Liver (tissue), 9 donors: ENCODE results near the gene ZSCAN22. TPM values are rescaled to one million over a fixed set of nuclear protein-coding genes. Genes with fewer than 3 reads are reported as not detected.

Source experiments
- DNase-seq: peaks from one replicate; pipeline ENCODE4 v3.0.0-alpha.2; 2017; ENCODE audit warnings: low spot score
- H3K27ac ChIP-seq, 2 donors: one replicate each; pipeline ENCODE4 v1.7.0; 2013; ENCODE audit warnings: inconsistent platforms in 2 of 2, low read length in 2 of 2, control low read depth in 1 of 2, low read depth in 1 of 2, mild to moderate bottlenecking in 1 of 2
- H3K27me3 ChIP-seq, 4 donors: one replicate each; pipeline versions ENCODE4 v1.6.1 to v1.7.0; 2013; ENCODE audit warnings: low read length in 3 of 4, inconsistent platforms in 1 of 4, mild to moderate bottlenecking in 1 of 4, moderate library complexity in 1 of 4; ENCODE audit not compliant: control insufficient read depth in 4 of 4, insufficient read depth in 4 of 4
- H3K36me3 ChIP-seq, 4 donors: one replicate each; pipeline versions ENCODE4 v1.6.1 to v1.7.0; 2013; ENCODE audit warnings: low read length in 3 of 4, mild to moderate bottlenecking in 3 of 4, low read depth in 1 of 4, moderate library complexity in 1 of 4; ENCODE audit not compliant: control insufficient read depth in 4 of 4, insufficient read depth in 3 of 4
- H3K4me1 ChIP-seq, 4 donors: one replicate each; pipeline versions ENCODE4 v1.6.1 to v1.7.0; 2013; ENCODE audit warnings: low read length in 3 of 4, mild to moderate bottlenecking in 3 of 4, moderate library complexity in 1 of 4; ENCODE audit not compliant: control insufficient read depth in 4 of 4, insufficient read depth in 4 of 4
- H3K4me3 ChIP-seq, 3 donors: one replicate each; pipeline versions ENCODE4 v1.6.1 to v1.7.0; 2013; ENCODE audit warnings: low read length in 3 of 3, control low read depth in 1 of 3, low read depth in 1 of 3, mild to moderate bottlenecking in 1 of 3
- H3K9ac ChIP-seq, 2 donors: one replicate each; pipeline ENCODE4 v1.7.0; 2013; ENCODE audit warnings: low read length in 2 of 2, mild to moderate bottlenecking in 2 of 2, moderate library complexity in 2 of 2, control low read depth in 1 of 2, low read depth in 1 of 2
- H3K9me3 ChIP-seq, 4 donors: one replicate each; pipeline versions ENCODE4 v1.6.1 to v1.7.0; 2013; ENCODE audit warnings: low read length in 3 of 4; ENCODE audit not compliant: control insufficient read depth in 4 of 4
- EGR1 ChIP-seq, 2 donors: IDR thresholded peaks; 2 replicates each; pipeline ENCODE4 v1.6.1; 2016 to 2018; ENCODE audit warnings: antibody characterized with exemption in 2 of 2, low read depth in 2 of 2
- FOXA1 ChIP-seq: IDR thresholded peaks from 2 replicates; pipeline ENCODE4 v1.6.1; 2016; ENCODE audit warnings: antibody characterized with exemption
- GABPA ChIP-seq, 2 donors: IDR thresholded peaks in 1 of 2; conservative IDR thresholded peaks in 1 of 2; 2 replicates each; pipeline ENCODE4 v1.6.1; 2016; ENCODE audit warnings: antibody characterized with exemption in 2 of 2, mild to moderate bottlenecking in 1 of 2, moderate library complexity in 1 of 2
- HNF4A ChIP-seq, 2 donors: conservative IDR thresholded peaks; 2 replicates each; pipeline ENCODE4 v1.6.1; 2016; ENCODE audit warnings: antibody characterized with exemption in 2 of 2, mild to moderate bottlenecking in 2 of 2
- HNF4G ChIP-seq: IDR thresholded peaks from 2 replicates; pipeline ENCODE4 v1.6.1; 2016; ENCODE audit warnings: antibody characterized with exemption
- NR2F2 ChIP-seq: IDR thresholded peaks from 2 replicates; pipeline ENCODE4 v1.6.1; 2016; ENCODE audit warnings: antibody characterized with exemption
- RAD21 ChIP-seq, 2 donors: IDR thresholded peaks; 2 replicates each; pipeline ENCODE4 v1.6.1; 2016; ENCODE audit warnings: antibody characterized with exemption in 2 of 2, mild to moderate bottlenecking in 2 of 2
- REST ChIP-seq: IDR thresholded peaks from 2 replicates; pipeline ENCODE4 v1.6.1; 2016; ENCODE audit warnings: antibody characterized with exemption, mild to moderate bottlenecking
- RXRA ChIP-seq, 2 donors: IDR thresholded peaks; 2 replicates each; pipeline ENCODE4 v1.6.1; 2017 to 2018; ENCODE audit warnings: antibody characterized with exemption in 2 of 2, mild to moderate bottlenecking in 1 of 2
- TAF1 ChIP-seq: conservative IDR thresholded peaks from 2 replicates; pipeline ENCODE4 v1.6.1; 2016; ENCODE audit warnings: antibody characterized with exemption, mild to moderate bottlenecking
- YY1 ChIP-seq: IDR thresholded peaks from 2 replicates; pipeline ENCODE4 v1.6.1; 2016; ENCODE audit warnings: antibody characterized with exemption, mild to moderate bottlenecking
- ZBTB33 ChIP-seq: IDR thresholded peaks from 2 replicates; pipeline ENCODE4 v1.6.1; 2016; ENCODE audit warnings: antibody characterized with exemption
- WGBS: extraction: QIAGEN DNeasy Blood & Tissue Kit; methylation state at CpG from one replicate; pipeline ENCODE4 v1.1.7; 2013; 5-methylcytosine and 5-hydroxymethylcytosine counted together
- polyA plus RNA-seq, 2 donors: library from polyadenylated mRNA; stranded (reverse) in 1 of 2; unstranded in 1 of 2; fragments of 200-250 nt in 1 of 2; fragments of >200 nt in 1 of 2; fragmentation: Nextera tagmentation in 1 of 2; extraction: Ambion mirVana in 1 of 2; gene quantifications; one replicate each; pipeline versions ENCODE4 v1.2.1 to v1.2.3, GENCODE V29; 2013 to 2015
- total RNA-seq, 2 donors: library from RNA; depleted of rRNA; stranded (reverse); fragments of >200 nt; gene quantifications; one replicate each; pipeline ENCODE4 v1.2.3, GENCODE V29; 2014
- TF ChIP-seq, protein P1 (sequence below): IDR thresholded peaks from 2 replicates; pipeline ENCODE4 v1.6.1; 2016; ENCODE audit warnings: antibody characterized with exemption
- TF ChIP-seq, protein P2 (sequence below): IDR thresholded peaks from 2 replicates; pipeline ENCODE4 v1.6.1; 2016; ENCODE audit warnings: antibody characterized with exemption
- TF ChIP-seq, protein P3 (sequence below): fragments of 150-350 bp; IDR thresholded peaks from 2 replicates; pipeline ENCODE4 v1.5.1; 2017; ENCODE audit warnings: improper control_type of control experiment, low read depth, low read length; ENCODE audit not compliant: missing input control
- donor health status: healthy.
- donor health status: healthy.
- donor health status: healthy.
- donor health status: healthy.
- donor health status: healthy.

Gene ZSCAN22
- total RNA-seq, result 1 to 10 TPM; 3.1 to 3.5 TPM
- under 1 TPM; 0.88 to 0.89 TPM for polyA plus RNA-seq

DNA sequence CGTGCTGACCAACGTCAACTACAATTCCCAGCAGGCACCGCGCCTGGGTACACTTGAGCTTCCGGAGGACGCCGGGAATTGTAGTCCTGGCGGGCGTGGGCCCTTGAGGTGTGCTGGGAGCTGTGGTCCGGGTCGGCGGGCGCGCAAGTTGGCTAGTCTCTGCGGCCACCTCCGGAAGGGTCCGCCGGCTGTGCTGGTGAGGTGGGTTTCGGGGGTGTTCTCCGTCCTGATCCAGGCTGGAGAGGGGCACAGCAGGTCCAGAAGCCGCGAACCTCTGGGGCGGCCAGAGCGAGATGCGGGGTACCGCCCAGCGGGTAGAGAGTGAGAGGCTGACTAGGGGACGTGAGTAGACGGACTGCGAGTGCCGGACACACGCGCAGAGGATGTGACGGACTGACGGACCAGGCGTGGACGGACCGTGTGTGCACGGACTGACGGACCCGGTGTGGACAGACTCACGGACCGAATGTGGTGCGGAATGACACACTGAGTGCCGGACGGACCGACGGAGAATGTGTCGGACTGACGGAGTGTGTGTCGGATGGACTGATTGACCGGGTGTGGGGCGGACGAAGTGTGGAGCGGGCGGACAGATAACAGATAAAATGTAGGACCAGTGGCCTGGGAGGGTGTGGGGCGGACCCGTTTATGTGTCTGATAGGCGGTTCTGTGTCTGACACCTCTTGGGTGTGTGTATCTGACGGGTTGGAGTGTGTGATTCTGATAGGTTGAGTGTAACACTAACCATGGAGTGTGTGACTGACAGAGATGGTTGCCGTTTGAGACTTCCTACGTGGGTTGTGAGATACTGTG lies at the start of gene ZSCAN22:
ZSCAN22 (plus strand) TSS at position 81 of the 813 bp plus-strand sequence. CDS start 7,809 bp downstream, outside the sequence.
- peaks cover 2 to 50% (median 39%) of the 10 kb centered on the region in 4 donors for H3K4me1 ChIP-seq
- peak within 1 kb of the TSS; percentile 95 to 97 for H3K27ac ChIP-seq

More for the DNA sequence above, at the start of gene ZSCAN22:
- H3K4me3 ChIP-seq, result peak within 1 kb of the TSS; percentile 76 to 100 (median 84)
- TF ChIP-seq, protein P1, sequence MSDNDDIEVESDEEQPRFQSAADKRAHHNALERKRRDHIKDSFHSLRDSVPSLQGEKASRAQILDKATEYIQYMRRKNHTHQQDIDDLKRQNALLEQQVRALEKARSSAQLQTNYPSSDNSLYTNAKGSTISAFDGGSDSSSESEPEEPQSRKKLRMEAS, result peak; percentile 77
- TF ChIP-seq FOXA1, result no peak
- peak; percentile 68 for TF ChIP-seq REST
- TF ChIP-seq, protein P2, sequence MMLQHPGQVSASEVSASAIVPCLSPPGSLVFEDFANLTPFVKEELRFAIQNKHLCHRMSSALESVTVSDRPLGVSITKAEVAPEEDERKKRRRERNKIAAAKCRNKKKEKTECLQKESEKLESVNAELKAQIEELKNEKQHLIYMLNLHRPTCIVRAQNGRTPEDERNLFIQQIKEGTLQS, result no peak
- peak; percentile 89 for TF ChIP-seq ZBTB33
- peak; percentile 27 for TF ChIP-seq TAF1
- TF ChIP-seq NR2F2, result no peak
- TF ChIP-seq HNF4G, result no peak
- TF ChIP-seq GABPA (IDR thresholded peaks at IDR 0.05 in 1 of 2, conservative IDR thresholded peaks at IDR 0.05 in 1 of 2), result peak; percentile 84 to 96
- no peak for TF ChIP-seq EGR1 (IDR thresholded peaks at IDR 0.05; ENCODE audit: low read depth in 2 of 2)
- TF ChIP-seq, protein P3, sequence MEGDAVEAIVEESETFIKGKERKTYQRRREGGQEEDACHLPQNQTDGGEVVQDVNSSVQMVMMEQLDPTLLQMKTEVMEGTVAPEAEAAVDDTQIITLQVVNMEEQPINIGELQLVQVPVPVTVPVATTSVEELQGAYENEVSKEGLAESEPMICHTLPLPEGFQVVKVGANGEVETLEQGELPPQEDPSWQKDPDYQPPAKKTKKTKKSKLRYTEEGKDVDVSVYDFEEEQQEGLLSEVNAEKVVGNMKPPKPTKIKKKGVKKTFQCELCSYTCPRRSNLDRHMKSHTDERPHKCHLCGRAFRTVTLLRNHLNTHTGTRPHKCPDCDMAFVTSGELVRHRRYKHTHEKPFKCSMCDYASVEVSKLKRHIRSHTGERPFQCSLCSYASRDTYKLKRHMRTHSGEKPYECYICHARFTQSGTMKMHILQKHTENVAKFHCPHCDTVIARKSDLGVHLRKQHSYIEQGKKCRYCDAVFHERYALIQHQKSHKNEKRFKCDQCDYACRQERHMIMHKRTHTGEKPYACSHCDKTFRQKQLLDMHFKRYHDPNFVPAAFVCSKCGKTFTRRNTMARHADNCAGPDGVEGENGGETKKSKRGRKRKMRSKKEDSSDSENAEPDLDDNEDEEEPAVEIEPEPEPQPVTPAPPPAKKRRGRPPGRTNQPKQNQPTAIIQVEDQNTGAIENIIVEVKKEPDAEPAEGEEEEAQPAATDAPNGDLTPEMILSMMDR, result no peak
- TF ChIP-seq HNF4A (conservative IDR thresholded peaks at IDR 0.05), result peak; percentile 63 to 74
- peak; percentile 10 to 37 for TF ChIP-seq RAD21 (IDR thresholded peaks at IDR 0.05)
- TF ChIP-seq RXRA (IDR thresholded peaks at IDR 0.05), result peak; percentile 30 to 47
- peak; percentile 94 for TF ChIP-seq YY1
- DNase-seq, result peak; percentile 96
- H3K9me3 ChIP-seq, result no peaks in the 10 kb centered on the region
- H3K36me3 ChIP-seq, result no peaks in the 10 kb centered on the region
- peak within 1 kb of the TSS; percentile 80 to 90 for H3K9ac ChIP-seq
- no peaks in the 10 kb centered on the region for H3K27me3 ChIP-seq
- WGBS, result under 1% methylated on average over 62 of the region's 62 CpGs
